H9 (cell line): Measurements from ENCODE around the gene PCCA. TPM values are rescaled to one million over a fixed set of nuclear protein-coding genes. Genes with fewer than 3 reads are reported as not detected.

Experiments
- DNase-seq: peaks from one replicate; pipeline ENCODE4 v3.0.0-alpha.2; 2017
- H2AFZ ChIP-seq: one replicate; pipeline ENCODE4 v1.6.1; 2013; ENCODE audit warnings: mild to moderate bottlenecking, low read length, control low read depth, moderate library complexity
- H2AK5ac ChIP-seq: 2 replicates; pipeline ENCODE4 v1.6.1; 2013; ENCODE audit warnings: low read length, control low read depth, mixed read lengths; ENCODE audit not compliant: insufficient read length
- H2BK120ac ChIP-seq: one replicate; pipeline ENCODE4 v1.6.1; 2013; ENCODE audit warnings: low read depth, mild to moderate bottlenecking, low read length, control low read depth, inconsistent platforms; ENCODE audit not compliant: poor library complexity, severe bottlenecking
- H2BK12ac ChIP-seq: 2 replicates; pipeline ENCODE4 v1.6.1; 2013; ENCODE audit warnings: low read length, control low read depth, mixed read lengths, low read depth; ENCODE audit not compliant: insufficient read length
- H2BK15ac ChIP-seq: 2 replicates; pipeline ENCODE4 v1.6.1; 2013; ENCODE audit warnings: low read depth, low read length, control low read depth
- H2BK20ac ChIP-seq: one replicate; pipeline ENCODE4 v1.6.1; 2013; ENCODE audit warnings: low read depth, mild to moderate bottlenecking, low read length, control low read depth, inconsistent platforms; ENCODE audit not compliant: poor library complexity, severe bottlenecking
- H2BK5ac ChIP-seq: 2 replicates; pipeline ENCODE4 v1.6.1; 2013; ENCODE audit warnings: low read length, control low read depth, mixed read lengths; ENCODE audit not compliant: insufficient read length
- H3K14ac ChIP-seq: 2 replicates; pipeline ENCODE4 v1.6.1; 2013; ENCODE audit warnings: low read length, control low read depth; ENCODE audit not compliant: insufficient read depth
- H3K18ac ChIP-seq: 2 replicates; pipeline ENCODE4 v1.6.1; 2013; ENCODE audit warnings: low read depth, mild to moderate bottlenecking, mixed read lengths, low read length, control low read depth; ENCODE audit not compliant: insufficient read length
- H3K23ac ChIP-seq: 2 replicates; pipeline ENCODE4 v1.6.1; 2013; ENCODE audit warnings: low read length, control low read depth, mixed read lengths, low read depth; ENCODE audit not compliant: insufficient read length
- H3K23me2 ChIP-seq: 2 replicates; pipeline ENCODE4 v1.6.1; 2013; ENCODE audit warnings: low read depth, mild to moderate bottlenecking, mixed read lengths, low read length, control low read depth; ENCODE audit not compliant: insufficient read length, poor library complexity, severe bottlenecking
- H3K27ac ChIP-seq: 2 replicates; pipeline ENCODE4 v1.5.1; 2013; ENCODE audit warnings: low read length, control low read depth, mixed read lengths, low read depth; ENCODE audit not compliant: insufficient read length
- H3K27me3 ChIP-seq: 2 replicates; pipeline ENCODE4 v1.6.1; 2013; ENCODE audit warnings: low read length, control low read depth, inconsistent platforms; ENCODE audit not compliant: insufficient read depth
- H3K4ac ChIP-seq: 2 replicates; pipeline ENCODE4 v1.6.1; 2013; ENCODE audit warnings: low read depth, mild to moderate bottlenecking, control low read depth, inconsistent platforms, low read length, moderate library complexity
- H3K4me1 ChIP-seq: 2 replicates; pipeline ENCODE4 v1.6.1; 2013; ENCODE audit warnings: low read length, control low read depth, inconsistent platforms; ENCODE audit not compliant: insufficient read depth
- H3K4me2 ChIP-seq: 2 replicates; pipeline ENCODE4 v1.6.1; 2013; ENCODE audit warnings: low read length, control low read depth, mixed read lengths; ENCODE audit not compliant: insufficient read length, insufficient read depth
- H3K56ac ChIP-seq: 2 replicates; pipeline ENCODE4 v1.6.1; 2013; ENCODE audit warnings: low read depth, mild to moderate bottlenecking, mixed read lengths, low read length, control low read depth; ENCODE audit not compliant: insufficient read length
- H3K79me1 ChIP-seq: 2 replicates; pipeline ENCODE4 v1.6.1; 2013; ENCODE audit warnings: low read depth, mild to moderate bottlenecking, moderate library complexity, low read length, control low read depth, inconsistent platforms; ENCODE audit not compliant: insufficient read depth, poor library complexity, severe bottlenecking
- H3K79me2 ChIP-seq: 2 replicates; pipeline ENCODE4 v1.6.1; 2013; ENCODE audit warnings: low read length, control low read depth, inconsistent platforms; ENCODE audit not compliant: insufficient read depth
- H3K9ac ChIP-seq: 2 replicates; pipeline ENCODE4 v1.6.1; 2013; ENCODE audit warnings: low read length, control low read depth, mixed read lengths; ENCODE audit not compliant: insufficient read length; ENCODE audit errors: extremely low read depth
- H3K9me3 ChIP-seq: one replicate; pipeline ENCODE4 v1.6.1; 2013; ENCODE audit warnings: low read depth, low read length, inconsistent platforms; ENCODE audit not compliant: control insufficient read depth
- H3T11ph ChIP-seq: one replicate; pipeline ENCODE4 v1.6.1; 2013; ENCODE audit warnings: mild to moderate bottlenecking, low read length, control low read depth, inconsistent platforms
- H4K20me1 ChIP-seq: one replicate; pipeline ENCODE4 v1.6.1; 2013; ENCODE audit not compliant: control insufficient read depth, insufficient read length, insufficient read depth
- H4K5ac ChIP-seq: 2 replicates; pipeline ENCODE4 v1.6.1; 2013; ENCODE audit warnings: low read depth, mild to moderate bottlenecking, mixed read lengths, low read length, control low read depth; ENCODE audit not compliant: insufficient read length
- H4K8ac ChIP-seq: replicated peaks from 2 replicates; pipeline ENCODE4 v1.6.1; 2013; ENCODE audit warnings: low read length, control low read depth, mixed read lengths, low read depth; ENCODE audit not compliant: insufficient read length
- H4K91ac ChIP-seq: 2 replicates; pipeline ENCODE4 v1.6.1; 2013; ENCODE audit warnings: low read depth, mild to moderate bottlenecking, moderate library complexity, mixed read lengths, low read length, control low read depth; ENCODE audit not compliant: insufficient read length
- H3K27ac Mint-ChIP-seq, 3 experiments: 2 replicates in 2 of 3; 3 replicates in 1 of 3; pipeline ENCODE4 v1.8.0; 2020 to 2021; ENCODE audit warnings: mixed read lengths in 3 of 3, mild to moderate bottlenecking in 1 of 3, moderate library complexity in 1 of 3
- H3K27me3 Mint-ChIP-seq: 2 replicates; pipeline ENCODE4 v1.8.0; 2021; ENCODE audit warnings: low read depth, mild to moderate bottlenecking, moderate library complexity, mixed read lengths
- H3K36me3 Mint-ChIP-seq, 3 experiments: 2 replicates in 2 of 3; 3 replicates in 1 of 3; pipeline ENCODE4 v1.8.0; 2020 to 2021; ENCODE audit warnings: low read depth in 3 of 3, mixed read lengths in 3 of 3; ENCODE audit not compliant: insufficient read depth in 1 of 3
- H3K4me1 Mint-ChIP-seq, 2 experiments: 2 replicates each; pipeline ENCODE4 v1.8.0; 2020; ENCODE audit warnings: mixed read lengths in 2 of 2
- H3K4me3 Mint-ChIP-seq, 2 experiments: 2 replicates in 1 of 2; 3 replicates in 1 of 2; pipeline ENCODE4 v1.8.0; 2020 to 2021; ENCODE audit warnings: mild to moderate bottlenecking in 2 of 2, mixed read lengths in 2 of 2, moderate library complexity in 1 of 2
- H3K9me3 Mint-ChIP-seq, 2 experiments: 2 replicates in 1 of 2; 3 replicates in 1 of 2; pipeline ENCODE4 v1.8.0; 2020; ENCODE audit warnings: mild to moderate bottlenecking in 2 of 2, mixed read lengths in 2 of 2, moderate library complexity in 1 of 2
- CTCF ChIP-seq: fragments of 200-600 bp; sonication (generic); conservative IDR thresholded peaks from 3 replicates; pipeline ENCODE4 v1.8.0; 2021; ENCODE audit warnings: antibody characterized with exemption, mild to moderate bottlenecking
- WGBS: extraction: QIAGEN DNeasy Blood & Tissue Kit; methylation state at CpG from one replicate; pipeline ENCODE4 v1.1.7; 2013; ENCODE audit warnings: missing lambda C conversion rate, low lambda C conversion rate, mixed read lengths; ENCODE audit not compliant: insufficient read length; ENCODE audit errors: extremely low coverage; 5-methylcytosine and 5-hydroxymethylcytosine counted together
- total RNA-seq: library from RNA; stranded (reverse); gene quantifications from 2 replicates; pipeline ENCODE4 v1.2.1, GENCODE V29; 2021

PCCA gene
- total RNA-seq, 1 experiment from 2014 or later, result 56.5 TPM

- no peaks in the 10 kb centered on the region for H3K27me3 Mint-ChIP-seq
- Histone ChIP-seq H3T11ph (no peak overlapping the region), H4K20me1 (no peaks in the 10 kb centered on the region), H3K27me3 (no peaks in the 10 kb centered on the region), H3K79me1 (no peaks in the 10 kb centered on the region), H3K23me2 (no peaks in the 10 kb centered on the region), H2BK12ac (no peak overlapping the region), H3K9me3 (no peaks in the 10 kb centered on the region), H3K56ac (no peak overlapping the region), H2AK5ac (peak overlapping the region; percentile 35), H2BK15ac (no peak overlapping the region), H3K23ac (no peak overlapping the region), H2BK20ac (no peak overlapping the region), H3K18ac (no peak overlapping the region), H4K5ac (no peak overlapping the region), H3K14ac (no peak overlapping the region), H2AFZ (no peak overlapping the region), H4K8ac (no peak overlapping the region), H3K27ac (no peak overlapping the region), H2BK120ac (no peak overlapping the region), H3K79me2 (no peaks in the 10 kb centered on the region), H3K4me2 (no peak overlapping the region), H3K9ac (no peak overlapping the region), H2BK5ac (no peak overlapping the region), H4K91ac (no peak overlapping the region), H3K4me1 (peaks cover 5% of the 10 kb centered on the region), H3K4ac (no peak overlapping the region)
- DNase-seq, result no peak
- no peak for TF ChIP-seq CTCF
- WGBS, result no CpG with 5 or more reads among the region's 2 CpGs
- H3K27ac Mint-ChIP-seq, result peak overlapping the region in 2 of 3 experiments; percentile 2 to 81; a peak in 2 of 7 replicates
- H3K36me3 Mint-ChIP-seq, result no peaks in the 10 kb centered on the region; a peak in 1 of 7 replicates
- H3K9me3 Mint-ChIP-seq, result no peaks in the 10 kb centered on the region
- peaks cover 15 to 27% of the 10 kb centered on the region in 2 experiments for H3K4me1 Mint-ChIP-seq
- no peak overlapping the region for H3K4me3 Mint-ChIP-seq
Measured at GRCh38 chr13:100298116-100298681, 209.3 kb downstream of the PCCA start.
